Common myeloid progenitor, CD34-positive (primary cell): Measurements from ENCODE around the gene LMO2.
"Not testable (repeated sequence)": the region's sequence is repeated elsewhere in the genome, so short reads cannot be mapped to it uniquely, and the experiment has no call there.

Experiments
- CTCF ChIA-PET: fragments of 350-600 bp; sonication (Branson Sonifier 250); formaldehyde crosslinking; loops from one replicate; lab custom pipeline; 2021; ENCODE audit warnings: antibody characterized with exemption; lab: Charles Lee
- POLR2A ChIA-PET: fragments of 350-600 bp; sonication (Branson Sonifier 250); formaldehyde crosslinking; loops from one replicate; lab custom pipeline; 2021; ENCODE audit warnings: antibody characterized with exemption; lab: Charles Lee
- DNase-seq, 3 donors: peaks; one replicate each; pipeline versions ENCODE4 v3.0.0 to v3.0.0-alpha.2; 2013
- H3K27ac ChIP-seq, 2 experiments: 1 replicate in 1 of 2; 2 replicates in 1 of 2; pipeline ENCODE4 v1.7.0; 2013; ENCODE audit warnings: inconsistent platforms in 2 of 2, low read length in 2 of 2, mild to moderate bottlenecking in 2 of 2, low read depth in 1 of 2, moderate library complexity in 1 of 2; ENCODE audit not compliant: severe bottlenecking in 2 of 2, insufficient read depth in 1 of 2, poor library complexity in 1 of 2
- H3K27me3 ChIP-seq, 5 experiments: replicated peaks in 2 of 5; 1 replicate in 3 of 5; 2 replicates in 2 of 5; pipeline versions ENCODE4 v1.6.1 to v1.7.0; 2013; ENCODE audit warnings: low read length in 4 of 5, mild to moderate bottlenecking in 2 of 5, moderate library complexity in 2 of 5, inconsistent platforms in 1 of 5; ENCODE audit not compliant: insufficient read depth in 5 of 5, control insufficient read depth in 4 of 5
- H3K36me3 ChIP-seq, 4 experiments: 1 replicate in 2 of 4; 2 replicates in 2 of 4; pipeline versions ENCODE4 v1.6.1 to v1.7.0; 2013; ENCODE audit warnings: low read length in 3 of 4, control low read depth in 1 of 4, mild to moderate bottlenecking in 1 of 4; ENCODE audit not compliant: control insufficient read depth in 4 of 4, insufficient read depth in 4 of 4
- H3K4me1 ChIP-seq, 4 experiments: 1 replicate in 3 of 4; 2 replicates in 1 of 4; pipeline versions ENCODE4 v1.6.1 to v1.7.1; 2013; ENCODE audit warnings: low read length in 3 of 4, mild to moderate bottlenecking in 3 of 4, control low read depth in 1 of 4, inconsistent platforms in 1 of 4, moderate library complexity in 1 of 4; ENCODE audit not compliant: control insufficient read depth in 4 of 4, insufficient read depth in 4 of 4; ENCODE audit errors: control extremely low read depth in 1 of 4
- H3K4me3 ChIP-seq, 7 experiments: 1 replicate in 4 of 7; 2 replicates in 3 of 7; pipeline versions ENCODE4 v1.5.1 to v1.7.0; 2013; ENCODE audit warnings: mild to moderate bottlenecking in 7 of 7, low read length in 6 of 7, moderate library complexity in 6 of 7, inconsistent platforms in 2 of 7, low read depth in 2 of 7, control low read depth in 1 of 7; ENCODE audit not compliant: insufficient read depth in 4 of 7, control insufficient read depth in 1 of 7; ENCODE audit errors: extremely low read depth in 1 of 7
- H3K9me3 ChIP-seq, 5 experiments: 1 replicate in 4 of 5; 2 replicates in 1 of 5; pipeline versions ENCODE4 v1.6.1 to v1.7.1; 2013; ENCODE audit warnings: low read length in 4 of 5, mild to moderate bottlenecking in 2 of 5, inconsistent platforms in 1 of 5, low read depth in 1 of 5, moderate library complexity in 1 of 5; ENCODE audit not compliant: control insufficient read depth in 4 of 5, insufficient read depth in 2 of 5; ENCODE audit errors: control extremely low read depth in 1 of 5
- WGBS: methylation state at CpG from one replicate; pipeline ENCODE4 v1.1.5; 2013; ENCODE audit not compliant: insufficient coverage; 5-methylcytosine and 5-hydroxymethylcytosine counted together

The LMO2 gene

DNA sequence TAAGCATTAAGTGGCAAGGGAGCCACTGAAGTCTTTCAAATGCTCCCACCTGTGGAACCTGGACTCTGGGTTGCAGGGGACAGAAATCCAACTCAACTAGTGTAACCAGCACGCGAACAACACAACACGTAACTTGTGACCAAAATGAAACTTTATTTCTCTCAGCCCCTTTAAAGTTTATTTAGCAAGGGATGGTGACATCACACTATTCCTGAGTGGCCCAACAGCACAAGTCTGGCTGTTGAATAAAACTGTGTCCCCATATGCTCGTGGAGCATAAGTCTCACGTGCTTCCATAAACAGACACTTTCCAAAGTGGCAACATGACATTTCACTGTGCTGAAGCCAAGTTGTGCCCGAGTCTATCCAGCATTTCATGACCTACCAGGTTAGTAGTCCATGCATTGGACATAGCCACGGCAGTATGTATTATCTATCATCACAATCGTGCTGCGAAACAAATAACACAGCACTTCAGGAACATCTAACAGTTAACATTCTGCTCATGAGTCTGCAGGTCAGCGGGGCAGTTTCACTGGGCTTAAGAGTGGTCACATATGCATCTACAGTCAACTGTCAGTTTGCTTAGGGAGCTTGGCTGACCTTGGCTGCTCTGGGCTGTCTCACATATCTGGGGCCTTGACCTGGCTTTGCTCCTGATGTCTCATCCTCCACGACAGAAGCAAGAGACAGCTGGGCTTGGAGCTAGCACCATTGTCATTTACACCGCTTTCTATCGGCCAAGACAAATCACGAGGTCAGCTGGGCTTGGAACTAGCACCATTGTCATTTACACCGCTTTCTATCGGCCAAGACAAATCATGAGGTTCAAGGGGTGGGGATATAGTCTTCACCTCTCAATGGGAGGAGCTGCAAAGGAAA is 35.0 kb upstream of the LMO2 start:
- CTCF ChIA-PET = interaction anchor here (1.3 to 5.7 kb wide), 4 partner anchors 12 to 44 kb away, joined by 3 to 89 read pairs (median 15); partner anchors contain the start of gene LMO2
- Histone ChIP-seq H3K4me3 (no peak overlapping the region), H3K36me3 (no peaks in the 10 kb centered on the region), H3K27ac (no peak overlapping the region), H3K4me1 (peaks cover 17 to 58% (median 38%) of the 10 kb centered on the region in 4 experiments), H3K9me3 (peaks cover 0 to 11% (median 0%) of the 10 kb centered on the region in 5 experiments), H3K27me3 (no peaks in the 10 kb centered on the region)
- 96% methylated on average over 14 of the region's 16 CpGs for WGBS
- POLR2A ChIA-PET = no interaction called here
- DNase-seq = no peak

DNA sequence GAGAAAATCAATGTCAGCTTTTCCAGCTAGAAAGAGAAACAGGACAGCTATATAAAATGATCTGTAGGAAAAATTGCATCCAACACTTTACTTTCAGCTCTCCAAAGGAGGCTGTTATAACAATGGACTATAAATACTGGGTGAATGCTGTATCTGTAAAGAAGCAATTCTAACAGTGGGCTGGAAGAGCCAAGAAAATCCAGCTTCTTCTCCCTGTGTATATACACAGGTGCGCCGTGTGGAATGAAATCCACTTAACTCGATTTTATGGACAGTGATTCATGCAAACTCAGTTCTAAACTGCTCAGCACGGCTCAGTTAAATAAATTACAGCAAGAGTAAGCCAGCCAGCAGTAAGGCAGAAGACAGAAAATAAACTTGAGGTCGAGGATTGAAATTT is 32.5 kb upstream of the LMO2 start:
- POLR2A ChIA-PET = interaction anchor here (1.0 kb wide), 1 partner anchor 12 kb away, joined by 4 read pairs; no protein-coding TSS in a partner anchor
- CTCF ChIA-PET = interaction anchor here (0.9 to 1.5 kb wide), 7 partner anchors 10 to 41 kb away, joined by 3 to 10 read pairs (median 3); no protein-coding TSS in a partner anchor
- H3K9me3 ChIP-seq = peaks cover 0 to 6% (median 0%) of the 10 kb centered on the region in 5 experiments
- DNase-seq = no peak
- no peaks in the 10 kb centered on the region for H3K27me3 ChIP-seq
- H3K27ac ChIP-seq = no peak overlapping the region
- H3K36me3 ChIP-seq = no peaks in the 10 kb centered on the region
- WGBS = 98% methylated on average over 5 of the region's 5 CpGs
- H3K4me3 ChIP-seq = no peak overlapping the region
- H3K4me1 ChIP-seq = peaks cover 8 to 51% (median 32%) of the 10 kb centered on the region in 4 experiments

DNA sequence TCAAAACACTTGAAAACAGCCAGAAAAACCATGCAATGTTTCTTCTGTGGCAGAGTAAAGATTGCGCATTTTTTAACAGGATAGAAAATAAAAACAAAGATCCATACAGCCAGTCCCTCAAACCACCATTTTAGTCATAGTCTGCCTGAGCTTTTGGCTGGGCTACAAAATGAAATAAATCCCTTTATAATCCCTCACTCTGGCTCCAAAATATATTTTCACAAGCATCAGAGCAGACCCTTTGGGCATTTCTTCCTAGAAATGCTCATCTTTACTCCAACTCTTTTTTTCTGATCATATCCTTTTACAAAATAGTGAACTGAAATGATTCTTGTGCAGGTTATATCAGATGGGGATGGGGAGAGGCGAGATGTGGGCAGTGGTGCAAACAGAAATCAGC is 31.8 kb upstream of the LMO2 start:
- POLR2A ChIA-PET = no interaction called here
- Histone ChIP-seq H3K27me3 (no peaks in the 10 kb centered on the region), H3K4me3 (no peak overlapping the region), H3K36me3 (no peaks in the 10 kb centered on the region), H3K27ac (no peak overlapping the region), H3K4me1 (peaks cover 8 to 44% (median 30%) of the 10 kb centered on the region in 4 experiments), H3K9me3 (peaks cover 0 to 4% (median 0%) of the 10 kb centered on the region in 5 experiments)
- CTCF ChIA-PET = interaction anchor here (0.9 to 1.5 kb wide), 6 partner anchors 12 to 56 kb away, joined by 3 to 10 read pairs (median 3); no protein-coding TSS in a partner anchor
- 100% methylated on average over 1 of the region's 2 CpGs for WGBS
- no peak for DNase-seq

DNA sequence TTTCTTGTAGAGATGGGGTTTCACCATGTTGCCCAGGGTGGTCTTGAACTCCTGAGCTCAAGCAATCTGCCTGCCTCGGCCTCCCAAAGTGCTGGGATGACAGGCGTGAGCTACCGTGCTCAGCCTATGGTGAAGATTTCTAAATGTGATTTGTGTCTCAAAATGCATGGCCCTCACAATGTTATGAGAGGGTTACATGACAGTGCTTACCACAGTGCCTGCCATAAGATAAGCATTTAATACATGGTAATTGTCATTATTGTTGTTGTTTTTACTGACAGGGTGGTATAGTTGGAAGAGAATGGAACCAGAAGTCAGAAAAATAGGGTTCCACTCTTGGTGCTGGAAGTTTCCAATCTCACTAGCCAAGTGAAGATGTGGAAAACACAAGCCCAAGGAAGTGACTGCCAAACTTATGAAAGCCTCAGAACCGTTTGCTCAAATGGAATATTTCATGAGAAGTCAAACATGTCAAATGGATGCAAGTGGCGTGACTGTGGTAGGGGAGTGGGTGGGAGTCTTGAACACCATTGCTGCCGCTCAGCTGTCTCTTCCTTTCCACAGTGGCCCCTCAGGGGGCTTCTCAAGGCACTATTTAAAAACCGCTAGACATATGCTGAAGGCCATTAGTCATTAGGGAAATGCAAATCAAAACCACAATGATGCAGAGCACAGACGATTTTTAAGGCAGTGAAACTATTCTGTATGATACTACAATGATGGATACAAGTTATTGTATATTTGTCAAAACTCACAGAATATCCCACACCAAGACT is 29.1 kb upstream of the LMO2 start:
- DNase-seq = peak in 2 of 3 donors; percentile 92 to 95
- peak overlapping the region in 1 of 7 experiments; percentile 44 for H3K4me3 ChIP-seq
- peaks cover 0 to 13% (median 0%) of the 10 kb centered on the region in 5 experiments for H3K9me3 ChIP-seq
- POLR2A ChIA-PET = no interaction called here
- H3K27me3 ChIP-seq = no peaks in the 10 kb centered on the region
- 50% methylated on average over 6 of the region's 8 CpGs for whole genome bisulfite sequencing
- CTCF ChIA-PET = interaction anchor here (0.8 to 11.7 kb wide), 4 partner anchors 8 to 67 kb away, joined by 3 to 89 read pairs (median 8); no protein-coding TSS in a partner anchor
- H3K36me3 ChIP-seq = no peaks in the 10 kb centered on the region
- H3K27ac ChIP-seq = no peak overlapping the region
- H3K4me1 ChIP-seq = peaks cover 3 to 26% (median 21%) of the 10 kb centered on the region in 4 experiments

DNA sequence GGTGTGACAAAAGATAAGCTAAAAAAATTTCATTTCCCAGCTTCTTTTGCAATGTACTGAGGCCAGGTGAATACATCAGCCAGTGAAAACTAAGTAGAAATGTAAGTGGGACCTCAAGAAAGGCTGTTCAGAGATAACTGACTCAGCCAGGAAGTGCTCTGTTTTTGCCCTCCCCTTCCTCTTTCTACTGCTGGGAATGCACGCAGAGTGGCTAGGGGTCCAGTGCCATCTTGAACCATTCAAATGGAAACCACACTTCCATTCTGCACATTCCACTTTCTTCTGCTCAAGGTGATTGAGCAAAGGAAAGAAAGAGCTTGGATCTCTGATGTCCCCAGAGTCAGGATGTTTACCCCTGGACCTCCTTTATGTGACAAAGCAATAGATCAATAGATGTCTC is 27.8 kb upstream of the LMO2 start:
- DNase-seq = peak in 1 of 3 donors; percentile 22
- Histone ChIP-seq H3K9me3 (peaks cover 0 to 13% (median 0%) of the 10 kb centered on the region in 5 experiments), H3K27ac (no peak overlapping the region), H3K27me3 (no peaks in the 10 kb centered on the region), H3K36me3 (no peaks in the 10 kb centered on the region), H3K4me1 (peaks cover 3 to 25% (median 19%) of the 10 kb centered on the region in 4 experiments), H3K4me3 (no peak overlapping the region)
- ChIA-PET POLR2A (no interaction called here), CTCF (interaction anchor here (0.8 to 11.7 kb wide), 6 partner anchors 9 to 62 kb away, joined by 3 to 89 read pairs (median 6); no protein-coding TSS in a partner anchor)
- no CpG with 5 or more reads among the region's 1 CpG for WGBS

DNA sequence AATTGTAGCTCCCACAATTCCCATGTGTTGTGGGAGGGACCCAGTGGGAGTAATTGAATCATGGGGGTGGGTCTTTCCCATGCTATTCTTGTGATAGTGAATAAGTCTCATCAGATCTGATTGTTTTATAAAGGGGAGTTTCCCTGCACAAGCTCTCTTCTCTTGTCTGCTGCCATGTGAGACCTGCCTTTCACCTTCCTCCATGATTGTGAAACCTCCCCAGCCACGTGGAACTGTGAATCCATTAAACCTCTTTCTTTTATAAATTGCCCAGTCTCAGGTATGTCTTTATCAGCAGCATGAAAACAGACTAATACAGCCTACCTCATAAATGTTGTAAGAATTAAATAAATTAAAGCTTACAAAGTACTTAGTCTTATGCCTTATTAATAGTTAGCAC is 25.5 kb upstream of the LMO2 start:
- not testable (repeated sequence) for H3K4me3 ChIP-seq, H3K27ac ChIP-seq, H3K36me3 ChIP-seq, H3K27me3 ChIP-seq, DNase-seq
- ChIA-PET CTCF (interaction anchor here (0.7 to 11.7 kb wide), 3 partner anchors 12 to 27 kb away, joined by 3 to 89 read pairs (median 3); no protein-coding TSS in a partner anchor), POLR2A (interaction anchor here (0.9 to 1.7 kb wide), 2 partner anchors 13 to 32 kb away, joined by 5 to 6 read pairs; no protein-coding TSS in a partner anchor)
- WGBS = no CpG with 5 or more reads among the region's 1 CpG
- Histone ChIP-seq H3K9me3 (peaks cover 0 to 13% (median 2%) of the 10 kb centered on the region in 5 experiments), H3K4me1 (peaks cover 7 to 28% (median 22%) of the 10 kb centered on the region in 4 experiments)
